Gastroesophageal sphincter (tissue), 3 donors: ENCODE measurements around the gene NHLRC2.

Experiments
- POLR2A ChIP-seq, 2 donors: fragments of 450-650 bp; IDR thresholded peaks; one replicate each; pipeline ENCODE4 v1.6.1; 2017; ENCODE audit warnings: antibody characterized with exemption in 2 of 2, mild to moderate bottlenecking in 2 of 2, moderate library complexity in 1 of 2
- TF ChIP-seq, protein P1 (sequence below), 4 experiments: fragments of 200-600 bp in 2 of 4; fragments of 450-650 bp in 2 of 4; sonication (generic) in 1 of 4; IDR thresholded peaks; one replicate each; pipeline ENCODE4 v1.5.1; 2017 to 2019; ENCODE audit warnings: antibody characterized with exemption in 4 of 4, mild to moderate bottlenecking in 2 of 4, moderate library complexity in 2 of 4

DNA sequence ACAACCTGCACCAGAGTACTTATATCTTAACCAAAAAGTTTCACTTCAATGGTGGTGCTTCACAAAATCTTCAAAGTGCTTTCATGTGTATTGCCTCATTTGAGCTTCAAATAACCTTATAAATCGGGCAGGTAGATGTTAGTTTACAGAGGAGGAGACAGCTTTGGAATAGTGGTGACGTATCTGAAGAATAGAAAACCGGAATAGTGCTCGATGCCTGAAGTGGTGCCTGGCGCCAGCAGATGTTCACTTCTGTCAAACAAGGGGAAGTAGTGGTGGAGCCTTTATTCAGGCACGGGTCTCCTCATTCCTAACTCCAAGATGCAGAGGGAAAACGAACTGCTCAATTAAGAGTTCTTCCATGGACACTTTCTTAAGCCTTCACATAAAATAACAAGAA is 58.1 kb downstream of the NHLRC2 start:
- TF ChIP-seq, protein P1, sequence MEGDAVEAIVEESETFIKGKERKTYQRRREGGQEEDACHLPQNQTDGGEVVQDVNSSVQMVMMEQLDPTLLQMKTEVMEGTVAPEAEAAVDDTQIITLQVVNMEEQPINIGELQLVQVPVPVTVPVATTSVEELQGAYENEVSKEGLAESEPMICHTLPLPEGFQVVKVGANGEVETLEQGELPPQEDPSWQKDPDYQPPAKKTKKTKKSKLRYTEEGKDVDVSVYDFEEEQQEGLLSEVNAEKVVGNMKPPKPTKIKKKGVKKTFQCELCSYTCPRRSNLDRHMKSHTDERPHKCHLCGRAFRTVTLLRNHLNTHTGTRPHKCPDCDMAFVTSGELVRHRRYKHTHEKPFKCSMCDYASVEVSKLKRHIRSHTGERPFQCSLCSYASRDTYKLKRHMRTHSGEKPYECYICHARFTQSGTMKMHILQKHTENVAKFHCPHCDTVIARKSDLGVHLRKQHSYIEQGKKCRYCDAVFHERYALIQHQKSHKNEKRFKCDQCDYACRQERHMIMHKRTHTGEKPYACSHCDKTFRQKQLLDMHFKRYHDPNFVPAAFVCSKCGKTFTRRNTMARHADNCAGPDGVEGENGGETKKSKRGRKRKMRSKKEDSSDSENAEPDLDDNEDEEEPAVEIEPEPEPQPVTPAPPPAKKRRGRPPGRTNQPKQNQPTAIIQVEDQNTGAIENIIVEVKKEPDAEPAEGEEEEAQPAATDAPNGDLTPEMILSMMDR (IDR thresholded peaks at IDR 0.05), result no peak
- TF ChIP-seq POLR2A (IDR thresholded peaks at IDR 0.05), result no peak
